Activated CD4-positive, CD25-positive, alpha-beta regulatory T cell treated with anti-CD3 and anti-CD28 coated beads, Interleukin-2, amount 50 U/mL, for 72 hours (primary cell): ENCODE data around the gene SLC25A13.

Experiments
- DNase-seq: peaks from one replicate; pipeline ENCODE4 v3.0.0; 2021

The SLC25A13 gene

GRCh38 chr7:96084881-96085553 lies 236.9 kb downstream of the SLC25A13 start:
- no peak for DNase-seq

GRCh38 chr7:96080027-96080426 lies 241.9 kb downstream of the SLC25A13 start:
- no peak for DNase-seq

GRCh38 chr7:96076350-96076707 lies 245.6 kb downstream of the SLC25A13 start:
- DNase-seq = no peak

- peak; percentile 38 for DNase-seq
Measured at GRCh38 chr7:96075510-96076349, 246.2 kb downstream of the SLC25A13 start.

GRCh38 chr7:96074871-96075270 lies 247.0 kb downstream of the SLC25A13 start:
- DNase-seq = no peak
